Lower leg skin (tissue), 3 donors: ENCODE results near the gene CHP2.

Experiments used
- POLR2A ChIP-seq, 2 donors: fragments of 450-650 bp; IDR thresholded peaks; one replicate each; pipeline ENCODE4 v1.6.1; 2016 to 2017; ENCODE audit warnings: antibody characterized with exemption in 2 of 2, mild to moderate bottlenecking in 1 of 2, moderate library complexity in 1 of 2
- TF ChIP-seq, protein P1 (sequence below), 3 donors: fragments of 450-650 bp; IDR thresholded peaks; one replicate each; pipeline ENCODE4 v1.5.1; 2016; ENCODE audit warnings: antibody characterized with exemption in 3 of 3, mild to moderate bottlenecking in 3 of 3, moderate library complexity in 2 of 3

DNA sequence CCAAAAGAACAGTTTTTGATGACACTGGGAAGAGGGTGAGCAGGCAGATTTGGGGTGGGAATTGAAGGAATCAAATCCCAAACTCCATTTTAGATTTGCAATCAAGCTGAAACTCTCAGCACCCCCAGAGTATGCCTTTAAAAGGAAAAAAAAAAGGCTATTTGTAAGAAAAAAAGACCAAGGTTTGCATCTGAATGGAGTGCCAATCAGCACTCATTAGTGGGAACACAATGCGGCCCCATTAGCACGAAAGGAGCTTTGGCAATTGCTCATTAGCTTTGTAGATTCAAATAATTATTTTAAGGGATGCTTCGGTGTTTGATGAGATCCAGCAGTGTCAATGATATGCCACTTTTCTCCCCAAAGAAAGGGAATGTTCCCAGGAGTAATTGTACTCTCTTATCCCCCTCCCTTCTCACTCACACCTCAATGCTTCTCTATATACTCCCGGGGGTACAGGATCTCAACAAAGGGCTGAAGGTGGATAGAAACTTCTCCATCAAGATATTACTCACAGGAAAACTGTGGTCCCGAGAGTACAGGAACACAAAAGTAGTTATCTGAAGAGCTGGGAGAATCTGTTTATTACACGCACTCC is 32.2 kb downstream of the CHP2 start:
- TF ChIP-seq, protein P1, sequence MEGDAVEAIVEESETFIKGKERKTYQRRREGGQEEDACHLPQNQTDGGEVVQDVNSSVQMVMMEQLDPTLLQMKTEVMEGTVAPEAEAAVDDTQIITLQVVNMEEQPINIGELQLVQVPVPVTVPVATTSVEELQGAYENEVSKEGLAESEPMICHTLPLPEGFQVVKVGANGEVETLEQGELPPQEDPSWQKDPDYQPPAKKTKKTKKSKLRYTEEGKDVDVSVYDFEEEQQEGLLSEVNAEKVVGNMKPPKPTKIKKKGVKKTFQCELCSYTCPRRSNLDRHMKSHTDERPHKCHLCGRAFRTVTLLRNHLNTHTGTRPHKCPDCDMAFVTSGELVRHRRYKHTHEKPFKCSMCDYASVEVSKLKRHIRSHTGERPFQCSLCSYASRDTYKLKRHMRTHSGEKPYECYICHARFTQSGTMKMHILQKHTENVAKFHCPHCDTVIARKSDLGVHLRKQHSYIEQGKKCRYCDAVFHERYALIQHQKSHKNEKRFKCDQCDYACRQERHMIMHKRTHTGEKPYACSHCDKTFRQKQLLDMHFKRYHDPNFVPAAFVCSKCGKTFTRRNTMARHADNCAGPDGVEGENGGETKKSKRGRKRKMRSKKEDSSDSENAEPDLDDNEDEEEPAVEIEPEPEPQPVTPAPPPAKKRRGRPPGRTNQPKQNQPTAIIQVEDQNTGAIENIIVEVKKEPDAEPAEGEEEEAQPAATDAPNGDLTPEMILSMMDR (IDR thresholded peaks at IDR 0.05): no peak
- TF ChIP-seq POLR2A (IDR thresholded peaks at IDR 0.05): no peak
